Choroid plexus epithelial cell (primary cell): Measurements from ENCODE around the gene TGIF1.

Source experiments
- DNase-seq: peaks from one replicate; pipeline ENCODE4 v3.0.0-alpha.2; 2010; ENCODE audit warnings: low read depth
- H3K4me3 ChIP-seq: 2 replicates; pipeline ENCODE4 v1.5.1; 2011; ENCODE audit warnings: low read depth, mild to moderate bottlenecking, control low read depth, low read length, moderate library complexity
- TF ChIP-seq, protein P1 (sequence below): conservative IDR thresholded peaks from 2 replicates; pipeline ENCODE4 v1.5.1; 2011; ENCODE audit warnings: low read depth, mild to moderate bottlenecking, control low read depth, inconsistent platforms, low read length, moderate library complexity

The TGIF1 gene

DNA sequence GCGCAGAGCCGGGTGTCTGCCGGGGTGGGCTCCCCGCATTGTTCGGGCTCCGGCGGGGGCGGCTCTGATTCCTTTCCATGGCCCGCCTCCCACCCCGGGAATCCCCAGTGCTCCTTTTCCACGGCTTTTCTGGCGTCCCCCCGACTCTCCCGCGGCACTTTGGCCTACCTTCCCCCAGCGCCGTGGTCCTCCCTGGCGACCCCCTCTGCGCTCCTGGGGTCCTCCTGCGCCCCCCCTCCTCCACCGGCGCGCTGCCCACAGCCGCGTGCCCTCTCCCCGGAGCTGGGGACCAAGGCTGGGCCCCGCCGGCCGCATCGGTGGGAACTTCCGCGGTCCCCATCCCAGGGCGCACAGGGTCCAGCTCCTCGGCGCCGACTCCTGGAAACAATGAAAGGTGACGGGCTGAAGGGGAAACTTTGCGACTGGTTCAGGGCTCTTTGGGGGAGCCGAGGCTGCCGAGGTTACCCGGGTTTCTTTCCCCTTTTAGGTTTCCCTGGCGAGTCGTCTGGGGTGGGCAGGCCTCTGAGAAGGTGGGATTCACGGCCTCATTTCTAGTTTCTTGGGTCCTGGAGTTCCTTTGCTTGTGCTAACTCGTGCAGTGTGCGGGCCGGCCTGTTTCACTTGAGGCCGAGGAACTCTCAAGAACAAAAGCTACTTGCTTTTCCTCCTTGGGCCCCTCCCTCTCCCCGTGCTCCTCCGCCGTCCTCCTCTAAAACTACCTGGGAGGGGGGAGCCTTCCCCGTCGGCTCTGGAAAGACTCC, 2.2 kb downstream of the TGIF1 start:
- peak overlapping the region; percentile 94 for H3K4me3 ChIP-seq
- TF ChIP-seq, protein P1, sequence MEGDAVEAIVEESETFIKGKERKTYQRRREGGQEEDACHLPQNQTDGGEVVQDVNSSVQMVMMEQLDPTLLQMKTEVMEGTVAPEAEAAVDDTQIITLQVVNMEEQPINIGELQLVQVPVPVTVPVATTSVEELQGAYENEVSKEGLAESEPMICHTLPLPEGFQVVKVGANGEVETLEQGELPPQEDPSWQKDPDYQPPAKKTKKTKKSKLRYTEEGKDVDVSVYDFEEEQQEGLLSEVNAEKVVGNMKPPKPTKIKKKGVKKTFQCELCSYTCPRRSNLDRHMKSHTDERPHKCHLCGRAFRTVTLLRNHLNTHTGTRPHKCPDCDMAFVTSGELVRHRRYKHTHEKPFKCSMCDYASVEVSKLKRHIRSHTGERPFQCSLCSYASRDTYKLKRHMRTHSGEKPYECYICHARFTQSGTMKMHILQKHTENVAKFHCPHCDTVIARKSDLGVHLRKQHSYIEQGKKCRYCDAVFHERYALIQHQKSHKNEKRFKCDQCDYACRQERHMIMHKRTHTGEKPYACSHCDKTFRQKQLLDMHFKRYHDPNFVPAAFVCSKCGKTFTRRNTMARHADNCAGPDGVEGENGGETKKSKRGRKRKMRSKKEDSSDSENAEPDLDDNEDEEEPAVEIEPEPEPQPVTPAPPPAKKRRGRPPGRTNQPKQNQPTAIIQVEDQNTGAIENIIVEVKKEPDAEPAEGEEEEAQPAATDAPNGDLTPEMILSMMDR = peak; percentile 9
- peak; percentile 81 for DNase-seq

DNA sequence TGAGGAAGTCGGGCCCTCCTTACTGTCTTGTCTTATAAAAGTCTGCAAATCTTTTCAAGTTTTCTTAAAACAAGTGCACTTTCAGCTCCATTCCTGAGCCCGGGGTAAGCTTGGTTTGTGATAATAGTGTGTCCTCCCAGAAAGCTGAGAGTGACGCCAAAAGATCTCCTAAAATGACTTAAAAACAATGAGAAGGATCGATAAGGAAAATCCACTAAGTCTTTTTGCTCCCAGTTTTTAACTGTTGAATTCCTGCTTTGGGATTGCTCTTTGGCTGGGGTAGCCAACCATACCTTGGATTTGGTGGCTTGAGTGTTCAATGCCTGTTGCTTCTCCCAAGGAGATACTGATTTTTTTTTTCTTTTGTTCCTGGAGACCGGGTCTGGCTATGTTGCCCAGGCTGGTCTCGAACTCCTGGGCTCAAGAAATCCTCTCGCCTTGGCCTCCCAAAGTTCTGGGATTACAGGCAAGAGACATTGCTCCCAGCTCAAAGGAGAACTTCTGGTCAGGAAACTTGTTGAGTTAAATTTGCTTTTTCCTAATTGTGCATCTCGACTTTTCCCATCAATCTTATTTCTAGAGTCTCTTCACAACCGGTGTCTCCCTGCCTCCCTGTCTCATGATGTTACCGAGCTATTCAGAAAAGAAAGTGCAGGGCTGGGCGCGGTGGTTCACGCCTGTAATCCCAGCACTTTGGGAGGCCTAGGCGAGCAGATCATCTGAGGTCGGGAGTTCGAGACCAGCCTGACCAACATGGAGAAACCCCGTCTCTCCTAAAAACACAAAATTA, 3.0 kb downstream of the TGIF1 start:
- peak overlapping the region; percentile 94 for H3K4me3 ChIP-seq
- TF ChIP-seq, protein P1 = no peak
- peak; percentile 46 for DNase-seq

DNA sequence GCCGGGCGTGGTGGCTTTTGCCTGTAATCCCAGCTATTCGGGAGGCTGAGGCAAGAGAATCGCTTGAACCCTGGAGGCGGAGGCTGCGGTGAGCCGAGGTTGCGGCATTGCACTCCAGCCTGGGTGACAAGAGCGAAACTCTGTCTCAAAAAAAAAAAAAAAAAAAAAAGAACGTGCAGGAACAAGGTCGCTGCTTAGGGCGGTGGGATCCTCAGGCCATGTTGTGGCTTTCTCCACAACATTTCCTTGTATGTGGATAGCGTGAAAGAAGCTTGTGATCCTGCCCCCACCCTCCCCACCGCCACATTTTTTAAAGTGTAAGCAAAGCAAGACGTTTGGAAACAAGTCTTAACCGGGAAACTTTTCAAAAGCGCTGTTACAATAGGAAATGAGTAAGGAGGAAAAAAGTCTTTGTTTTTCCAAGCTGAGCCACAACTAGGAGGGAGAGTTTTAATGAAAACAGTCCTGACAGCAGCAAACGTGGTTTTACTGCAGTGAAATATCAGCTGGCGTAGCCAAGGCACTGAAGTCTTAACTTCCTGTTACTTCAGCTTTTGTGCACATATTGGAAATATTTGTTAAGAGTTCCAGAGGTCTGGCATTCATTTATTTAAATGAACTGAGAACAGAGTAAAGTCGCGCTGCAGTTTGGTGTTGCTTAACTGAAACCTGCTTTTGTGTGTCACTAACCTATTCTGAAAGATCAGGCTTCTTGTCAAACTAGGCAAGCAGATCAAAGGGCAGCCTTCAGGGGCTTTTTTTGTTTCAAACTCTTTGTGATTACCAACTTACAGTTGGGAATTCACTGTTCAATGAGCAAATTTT, 3.8 kb downstream of the TGIF1 start:
- H3K4me3 ChIP-seq = peak overlapping the region; percentile 94
- TF ChIP-seq, protein P1 = no peak
- DNase-seq = peak; percentile 96

DNA sequence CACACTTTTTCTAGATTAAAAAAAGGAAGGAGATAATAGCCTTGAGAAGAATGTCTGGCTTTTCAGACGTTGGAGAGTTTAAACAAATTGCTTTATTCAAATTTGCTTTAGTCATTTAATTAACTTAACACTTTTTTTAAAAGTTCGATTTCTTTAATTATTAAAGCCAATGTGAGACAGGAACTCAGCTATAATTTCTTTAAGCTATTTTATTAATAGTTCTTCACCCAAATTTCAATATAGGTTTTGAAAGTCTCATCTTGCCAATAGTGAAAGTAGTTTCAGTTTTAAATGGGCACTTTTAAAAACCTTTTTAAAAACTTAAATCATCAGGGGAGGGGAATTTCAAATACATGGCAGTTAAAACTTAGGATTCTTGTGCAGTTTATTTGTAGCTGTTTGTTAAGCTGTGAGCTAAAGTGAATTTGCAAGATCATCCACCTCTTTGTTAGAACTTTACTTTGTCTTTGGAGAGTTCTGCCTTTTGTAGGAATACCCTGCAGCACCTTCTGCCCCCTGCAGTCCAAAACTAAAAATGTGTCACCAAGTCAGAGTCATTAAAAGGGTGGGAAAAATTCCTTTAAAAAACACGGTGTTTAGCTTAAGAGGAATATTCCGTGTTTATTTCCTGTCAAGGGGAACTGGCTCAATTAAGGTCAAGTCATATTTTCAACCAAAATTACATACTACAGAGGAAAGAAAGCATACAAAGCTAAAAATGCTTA, 4.6 kb downstream of the TGIF1 start:
- TF ChIP-seq, protein P1 = peak; percentile 78
- H3K4me3 ChIP-seq = peak overlapping the region; percentile 94
- DNase-seq = peak; percentile 82

DNA sequence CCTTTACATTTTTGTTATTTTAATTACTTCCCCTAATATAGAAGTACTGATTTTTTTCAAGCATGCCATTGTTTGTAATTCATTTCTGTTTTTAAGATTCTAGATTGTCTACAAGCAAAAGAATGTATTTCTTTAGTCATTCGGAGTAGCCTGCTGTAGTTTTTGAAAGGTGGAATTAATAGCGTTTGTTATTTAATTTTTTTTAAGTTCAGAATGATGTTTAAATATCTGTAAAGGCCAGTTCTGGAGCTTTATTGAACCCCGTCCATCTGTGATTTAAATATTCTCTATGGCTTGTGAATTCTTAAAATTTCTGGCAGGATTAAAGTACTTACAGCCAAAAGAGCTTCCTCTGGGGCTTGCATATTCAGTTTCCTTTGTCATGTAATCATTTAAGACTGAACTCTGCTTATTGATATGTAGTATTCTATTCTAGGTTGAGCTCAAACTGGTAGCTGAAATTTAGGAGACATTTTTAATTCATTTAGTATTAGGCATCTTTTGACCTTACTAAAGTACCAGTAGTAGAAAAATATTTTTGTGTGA, 5.2 kb downstream of the TGIF1 start:
- TF ChIP-seq, protein P1 = no peak
- no peak for DNase-seq
- peak overlapping the region; percentile 94 for H3K4me3 ChIP-seq

DNA sequence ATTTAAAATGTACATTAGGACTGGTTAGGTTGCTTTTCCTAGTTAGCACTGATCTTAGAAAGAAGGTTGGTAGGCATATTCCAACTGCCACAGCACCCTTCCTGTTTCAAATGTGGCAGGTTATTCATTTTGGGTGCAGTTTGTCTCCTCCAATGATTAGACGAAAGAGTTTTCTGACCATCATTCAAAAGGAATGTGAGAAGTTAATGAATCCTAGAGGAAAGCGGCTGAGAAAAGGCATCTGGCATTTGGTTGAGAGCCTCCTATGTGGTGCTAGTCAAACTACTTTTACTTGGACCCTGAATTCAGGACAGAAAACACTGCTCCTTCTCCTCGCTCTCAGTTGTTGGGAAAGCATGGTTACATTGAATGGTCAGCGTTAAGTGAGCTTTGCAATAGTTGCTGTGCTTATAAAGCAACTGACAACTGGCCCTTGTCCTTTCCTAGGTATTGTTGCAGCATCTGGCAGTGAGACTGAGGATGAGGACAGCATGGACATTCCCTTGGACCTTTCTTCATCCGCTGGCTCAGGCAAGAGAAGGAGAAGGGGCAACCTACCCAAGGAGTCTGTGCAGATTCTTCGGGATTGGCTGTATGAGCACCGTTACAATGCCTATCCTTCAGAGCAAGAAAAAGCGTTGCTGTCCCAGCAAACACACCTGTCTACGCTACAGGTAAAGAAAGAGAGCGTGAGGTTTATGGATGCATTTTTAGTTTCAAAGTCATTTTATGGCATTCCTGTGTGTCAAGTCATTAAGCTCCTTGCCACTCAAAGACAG, 6.1 kb downstream of the TGIF1 start:
- peak; percentile 27 for DNase-seq
- TF ChIP-seq, protein P1 = no peak
- no peak overlapping the region for H3K4me3 ChIP-seq
